SK-N-SH treated with all-trans-retinoic acid at 6 μM for 48 hours (cell line): ENCODE results near the gene GPR68.

Experiments used
- ATAC-seq: fragments of 200-7000 bp; cut with Tn5 transposase; 3 replicates; pipeline ENCODE4 v1.9.1; 2020; ENCODE audit warnings: mild to moderate bottlenecking, moderate library complexity
- ARNTL ChIP-seq: fragments of 450-650 bp; formaldehyde crosslinking; IDR thresholded peaks from 2 replicates; pipeline ENCODE4 v1.5.0; 2020; ENCODE audit warnings: low read depth, mild to moderate bottlenecking, moderate library complexity, borderline replicate concordance
- BACH2 ChIP-seq: fragments of 250-450 bp; sonication (Bioruptor Pico); IDR thresholded peaks from 2 replicates; pipeline ENCODE4 v1.9.0; 2021; ENCODE audit warnings: mild to moderate bottlenecking, borderline replicate concordance
- CSDC2 ChIP-seq: fragments of 250-450 bp; sonication (Bioruptor Pico); IDR thresholded peaks from 2 replicates; pipeline ENCODE4 v1.5.0; 2020; ENCODE audit warnings: mild to moderate bottlenecking, moderate library complexity
- ESRRG ChIP-seq: fragments of 250-450 bp; sonication (Bioruptor Pico); IDR thresholded peaks from 2 replicates; pipeline ENCODE4 v1.6.1; 2021; ENCODE audit warnings: mild to moderate bottlenecking
- GLIS3 ChIP-seq: fragments of 250-450 bp; sonication (Bioruptor Pico); IDR thresholded peaks from 2 replicates; pipeline ENCODE4 v1.5.0; 2020; ENCODE audit warnings: mild to moderate bottlenecking, moderate library complexity
- ISL1 ChIP-seq: fragments of 250-450 bp; sonication (Bioruptor Pico); IDR thresholded peaks from 2 replicates; pipeline ENCODE4 v2.1.2; 2022; ENCODE audit warnings: mild to moderate bottlenecking, moderate library complexity
- OSR1 ChIP-seq: fragments of 250-450 bp; sonication (Bioruptor Pico); IDR thresholded peaks from 2 replicates; pipeline ENCODE4 v1.8.0; 2022; ENCODE audit warnings: moderate library complexity, mild to moderate bottlenecking, inconsistent platforms
- PPARA ChIP-seq: fragments of 250-450 bp; sonication (Bioruptor Pico); IDR thresholded peaks from 2 replicates; pipeline ENCODE4 v1.5.0; 2020; ENCODE audit warnings: mild to moderate bottlenecking, borderline replicate concordance
- RARB ChIP-seq: fragments of 250-450 bp; sonication (Bioruptor Pico); IDR thresholded peaks from 2 replicates; pipeline ENCODE4 v1.8.0; 2021; ENCODE audit warnings: mild to moderate bottlenecking, moderate library complexity
- SNAI2 ChIP-seq: fragments of 250-450 bp; sonication (Bioruptor Pico); IDR thresholded peaks from 2 replicates; pipeline ENCODE4 v1.5.0; 2020; ENCODE audit warnings: mild to moderate bottlenecking, moderate library complexity
- TOX ChIP-seq: fragments of 250-450 bp; sonication (Bioruptor Pico); IDR thresholded peaks from 2 replicates; pipeline ENCODE4 v1.8.0; 2021; ENCODE audit warnings: mild to moderate bottlenecking, moderate library complexity, borderline replicate concordance
- ZC3H10 ChIP-seq: fragments of 250-450 bp; sonication (Bioruptor Pico); IDR thresholded peaks from 2 replicates; pipeline ENCODE4 v1.5.1; 2021; ENCODE audit warnings: mild to moderate bottlenecking, moderate library complexity
- ZFP3 ChIP-seq: fragments of 250-450 bp; sonication (Bioruptor Pico); IDR thresholded peaks from 2 replicates; pipeline ENCODE4 v1.5.0; 2020; ENCODE audit warnings: mild to moderate bottlenecking, moderate library complexity
- ZFP30 ChIP-seq: fragments of 450-650 bp; formaldehyde crosslinking; IDR thresholded peaks from 2 replicates; pipeline ENCODE4 v1.5.0; 2022; ENCODE audit warnings: mild to moderate bottlenecking, moderate library complexity
- ZNF565 ChIP-seq: fragments of 450-650 bp; formaldehyde crosslinking; conservative IDR thresholded peaks from 2 replicates; pipeline ENCODE4 v1.5.0; 2020; ENCODE audit warnings: low read depth, mild to moderate bottlenecking, moderate library complexity
- ZNF70 ChIP-seq: fragments of 450-650 bp; formaldehyde crosslinking; IDR thresholded peaks from 2 replicates; pipeline ENCODE4 v1.5.0; 2020; ENCODE audit warnings: mild to moderate bottlenecking, moderate library complexity
- ZNF8 ChIP-seq: fragments of 450-650 bp; formaldehyde crosslinking; IDR thresholded peaks from 2 replicates; pipeline ENCODE4 v1.5.0; 2020; ENCODE audit warnings: mild to moderate bottlenecking, moderate library complexity
- TF ChIP-seq, protein P1 (sequence below): fragments of 250-450 bp; sonication (Bioruptor Pico); IDR thresholded peaks from 2 replicates; pipeline ENCODE4 v1.5.0; 2020; ENCODE audit warnings: mild to moderate bottlenecking, moderate library complexity
- TF ChIP-seq, protein P2 (sequence below): fragments of 250-450 bp; sonication (Bioruptor Pico); IDR thresholded peaks from 2 replicates; pipeline ENCODE4 v1.5.1; 2021; ENCODE audit warnings: mild to moderate bottlenecking, moderate library complexity
- TF ChIP-seq, protein P3 (sequence below): fragments of 250-450 bp; sonication (Bioruptor Pico); IDR thresholded peaks from 2 replicates; pipeline ENCODE4 v1.8.0; 2020; ENCODE audit warnings: mild to moderate bottlenecking, moderate library complexity, borderline replicate concordance
- TF ChIP-seq, protein P4 (sequence below): fragments of 250-450 bp; sonication (Bioruptor Pico); IDR thresholded peaks from 2 replicates; pipeline ENCODE4 v1.5.1; 2020; ENCODE audit warnings: low read depth, mild to moderate bottlenecking, moderate library complexity

The GPR68 gene

DNA sequence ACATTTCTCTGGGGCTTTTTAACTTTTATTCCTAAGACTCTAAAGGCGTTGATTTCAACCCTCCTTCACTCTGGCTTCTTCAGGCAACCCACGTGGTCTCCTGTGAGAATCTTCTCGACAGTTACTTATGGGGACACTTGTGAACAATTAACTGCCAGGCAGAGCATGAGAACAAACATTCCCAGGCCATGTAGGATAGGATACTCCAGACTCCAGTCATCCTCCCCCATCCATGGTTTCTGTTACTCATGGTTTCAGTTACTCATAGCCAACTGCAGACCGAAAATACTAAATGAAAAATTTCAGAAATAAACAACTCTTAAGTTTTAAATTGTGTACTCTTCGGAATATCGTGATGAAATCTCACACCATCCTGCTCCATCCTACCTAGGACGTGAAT, 19.5 kb downstream of the GPR68 start:
- no peak for ATAC-seq
- TF ChIP-seq ZNF8 (CRISPR knock-in tag) (no peak), ZFP3 (CRISPR knock-in tag) (no peak), ZC3H10 (CRISPR knock-in tag) (no peak), PPARA (CRISPR knock-in tag) (no peak), ZNF565 (CRISPR knock-in tag) (no peak), BACH2 (CRISPR knock-in tag) (no peak), OSR1 (CRISPR knock-in tag) (no peak), ISL1 (CRISPR knock-in tag) (no peak), SNAI2 (CRISPR knock-in tag) (no peak), ZNF70 (no peak), RARB (CRISPR knock-in tag) (no peak)
- TF ChIP-seq, protein P1, sequence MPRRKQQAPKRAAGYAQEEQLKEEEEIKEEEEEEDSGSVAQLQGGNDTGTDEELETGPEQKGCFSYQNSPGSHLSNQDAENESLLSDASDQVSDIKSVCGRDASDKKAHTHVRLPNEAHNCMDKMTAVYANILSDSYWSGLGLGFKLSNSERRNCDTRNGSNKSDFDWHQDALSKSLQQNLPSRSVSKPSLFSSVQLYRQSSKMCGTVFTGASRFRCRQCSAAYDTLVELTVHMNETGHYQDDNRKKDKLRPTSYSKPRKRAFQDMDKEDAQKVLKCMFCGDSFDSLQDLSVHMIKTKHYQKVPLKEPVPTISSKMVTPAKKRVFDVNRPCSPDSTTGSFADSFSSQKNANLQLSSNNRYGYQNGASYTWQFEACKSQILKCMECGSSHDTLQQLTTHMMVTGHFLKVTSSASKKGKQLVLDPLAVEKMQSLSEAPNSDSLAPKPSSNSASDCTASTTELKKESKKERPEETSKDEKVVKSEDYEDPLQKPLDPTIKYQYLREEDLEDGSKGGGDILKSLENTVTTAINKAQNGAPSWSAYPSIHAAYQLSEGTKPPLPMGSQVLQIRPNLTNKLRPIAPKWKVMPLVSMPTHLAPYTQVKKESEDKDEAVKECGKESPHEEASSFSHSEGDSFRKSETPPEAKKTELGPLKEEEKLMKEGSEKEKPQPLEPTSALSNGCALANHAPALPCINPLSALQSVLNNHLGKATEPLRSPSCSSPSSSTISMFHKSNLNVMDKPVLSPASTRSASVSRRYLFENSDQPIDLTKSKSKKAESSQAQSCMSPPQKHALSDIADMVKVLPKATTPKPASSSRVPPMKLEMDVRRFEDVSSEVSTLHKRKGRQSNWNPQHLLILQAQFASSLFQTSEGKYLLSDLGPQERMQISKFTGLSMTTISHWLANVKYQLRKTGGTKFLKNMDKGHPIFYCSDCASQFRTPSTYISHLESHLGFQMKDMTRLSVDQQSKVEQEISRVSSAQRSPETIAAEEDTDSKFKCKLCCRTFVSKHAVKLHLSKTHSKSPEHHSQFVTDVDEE (CRISPR knock-in tag) = no peak
- TF ChIP-seq, protein P2, sequence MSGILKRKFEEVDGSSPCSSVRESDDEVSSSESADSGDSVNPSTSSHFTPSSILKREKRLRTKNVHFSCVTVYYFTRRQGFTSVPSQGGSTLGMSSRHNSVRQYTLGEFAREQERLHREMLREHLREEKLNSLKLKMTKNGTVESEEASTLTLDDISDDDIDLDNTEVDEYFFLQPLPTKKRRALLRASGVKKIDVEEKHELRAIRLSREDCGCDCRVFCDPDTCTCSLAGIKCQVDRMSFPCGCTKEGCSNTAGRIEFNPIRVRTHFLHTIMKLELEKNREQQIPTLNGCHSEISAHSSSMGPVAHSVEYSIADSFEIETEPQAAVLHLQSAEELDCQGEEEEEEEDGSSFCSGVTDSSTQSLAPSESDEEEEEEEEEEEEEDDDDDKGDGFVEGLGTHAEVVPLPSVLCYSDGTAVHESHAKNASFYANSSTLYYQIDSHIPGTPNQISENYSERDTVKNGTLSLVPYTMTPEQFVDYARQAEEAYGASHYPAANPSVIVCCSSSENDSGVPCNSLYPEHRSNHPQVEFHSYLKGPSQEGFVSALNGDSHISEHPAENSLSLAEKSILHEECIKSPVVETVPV (CRISPR knock-in tag) = no peak

DNA sequence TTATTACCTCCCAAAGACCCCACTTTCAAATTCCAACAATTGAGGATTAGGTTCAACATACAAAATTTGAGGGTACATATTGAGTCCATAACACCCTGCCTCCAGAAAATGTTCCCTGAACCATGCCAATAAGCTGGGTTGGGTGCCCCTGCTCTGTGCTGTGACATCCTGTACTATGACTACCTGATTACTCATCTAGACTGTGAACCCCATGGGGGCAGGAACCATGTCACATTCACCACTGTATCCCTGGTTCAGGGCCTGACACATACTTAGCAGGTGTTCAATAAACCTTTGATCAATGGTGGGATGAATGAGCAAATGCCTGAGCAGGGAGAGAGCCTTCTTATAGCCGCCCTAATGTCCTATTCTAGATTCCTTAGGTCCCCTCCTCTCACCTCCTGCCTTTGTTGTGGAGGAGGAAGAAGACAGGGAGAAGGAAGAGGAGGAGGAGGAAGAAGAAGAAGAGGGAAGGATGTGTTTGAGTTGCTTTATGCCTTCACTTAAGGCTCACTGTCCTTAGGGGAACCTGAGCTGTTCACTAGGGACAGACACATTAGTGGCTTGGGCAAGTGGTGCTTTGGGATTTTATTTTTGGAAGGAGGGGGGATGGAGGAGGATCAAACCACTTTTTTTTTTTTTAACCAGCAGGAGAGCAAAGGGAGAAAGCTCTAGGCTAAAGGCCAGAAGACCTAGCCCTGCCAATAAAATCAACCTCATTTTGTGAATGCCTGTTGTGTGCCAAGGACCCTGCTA, 21.3 kb downstream of the GPR68 start:
- ATAC-seq = no peak
- TF ChIP-seq OSR1 (CRISPR knock-in tag) (no peak), ZFP3 (CRISPR knock-in tag) (no peak), ARNTL (CRISPR knock-in tag) (no peak), SNAI2 (CRISPR knock-in tag) (no peak), PPARA (CRISPR knock-in tag) (no peak), BACH2 (CRISPR knock-in tag) (no peak), ZFP30 (CRISPR knock-in tag) (no peak), TOX (CRISPR knock-in tag) (no peak), ISL1 (CRISPR knock-in tag) (no peak), ZNF8 (CRISPR knock-in tag) (no peak), GLIS3 (no peak), CSDC2 (no peak), ZC3H10 (CRISPR knock-in tag) (no peak), RARB (CRISPR knock-in tag) (no peak), ESRRG (CRISPR knock-in tag) (no peak)
- TF ChIP-seq, protein P3, sequence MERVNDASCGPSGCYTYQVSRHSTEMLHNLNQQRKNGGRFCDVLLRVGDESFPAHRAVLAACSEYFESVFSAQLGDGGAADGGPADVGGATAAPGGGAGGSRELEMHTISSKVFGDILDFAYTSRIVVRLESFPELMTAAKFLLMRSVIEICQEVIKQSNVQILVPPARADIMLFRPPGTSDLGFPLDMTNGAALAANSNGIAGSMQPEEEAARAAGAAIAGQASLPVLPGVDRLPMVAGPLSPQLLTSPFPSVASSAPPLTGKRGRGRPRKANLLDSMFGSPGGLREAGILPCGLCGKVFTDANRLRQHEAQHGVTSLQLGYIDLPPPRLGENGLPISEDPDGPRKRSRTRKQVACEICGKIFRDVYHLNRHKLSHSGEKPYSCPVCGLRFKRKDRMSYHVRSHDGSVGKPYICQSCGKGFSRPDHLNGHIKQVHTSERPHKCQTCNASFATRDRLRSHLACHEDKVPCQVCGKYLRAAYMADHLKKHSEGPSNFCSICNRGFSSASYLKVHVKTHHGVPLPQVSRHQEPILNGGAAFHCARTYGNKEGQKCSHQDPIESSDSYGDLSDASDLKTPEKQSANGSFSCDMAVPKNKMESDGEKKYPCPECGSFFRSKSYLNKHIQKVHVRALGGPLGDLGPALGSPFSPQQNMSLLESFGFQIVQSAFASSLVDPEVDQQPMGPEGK = no peak
- TF ChIP-seq, protein P1 (CRISPR knock-in tag) = no peak
- TF ChIP-seq, protein P2 (CRISPR knock-in tag) = no peak
- TF ChIP-seq, protein P4, sequence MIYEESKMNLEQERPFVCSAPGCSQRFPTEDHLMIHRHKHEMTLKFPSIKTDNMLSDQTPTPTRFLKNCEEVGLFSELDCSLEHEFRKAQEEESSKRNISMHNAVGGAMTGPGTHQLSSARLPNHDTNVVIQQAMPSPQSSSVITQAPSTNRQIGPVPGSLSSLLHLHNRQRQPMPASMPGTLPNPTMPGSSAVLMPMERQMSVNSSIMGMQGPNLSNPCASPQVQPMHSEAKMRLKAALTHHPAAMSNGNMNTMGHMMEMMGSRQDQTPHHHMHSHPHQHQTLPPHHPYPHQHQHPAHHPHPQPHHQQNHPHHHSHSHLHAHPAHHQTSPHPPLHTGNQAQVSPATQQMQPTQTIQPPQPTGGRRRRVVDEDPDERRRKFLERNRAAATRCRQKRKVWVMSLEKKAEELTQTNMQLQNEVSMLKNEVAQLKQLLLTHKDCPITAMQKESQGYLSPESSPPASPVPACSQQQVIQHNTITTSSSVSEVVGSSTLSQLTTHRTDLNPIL (CRISPR knock-in tag) = no peak
